HG02571 (cell line): ENCODE data around the gene RPS6KB1.
"Not testable (repeated sequence)": the region's sequence is repeated elsewhere in the genome, so short reads cannot be mapped to it uniquely, and the experiment has no call there.

Experiments
- ATAC-seq: cut with Tn5 transposase; IDR thresholded peaks from one replicate; pipeline ENCODE4 v1.9.1; 2021; ENCODE audit warnings: mild to moderate bottlenecking, moderate library complexity; ENCODE audit not compliant: unreplicated experiment

The RPS6KB1 gene

GRCh38 chr17:59940697-59941096, 47.8 kb downstream of the RPS6KB1 start:
- ATAC-seq: not testable (repeated sequence)

DNA sequence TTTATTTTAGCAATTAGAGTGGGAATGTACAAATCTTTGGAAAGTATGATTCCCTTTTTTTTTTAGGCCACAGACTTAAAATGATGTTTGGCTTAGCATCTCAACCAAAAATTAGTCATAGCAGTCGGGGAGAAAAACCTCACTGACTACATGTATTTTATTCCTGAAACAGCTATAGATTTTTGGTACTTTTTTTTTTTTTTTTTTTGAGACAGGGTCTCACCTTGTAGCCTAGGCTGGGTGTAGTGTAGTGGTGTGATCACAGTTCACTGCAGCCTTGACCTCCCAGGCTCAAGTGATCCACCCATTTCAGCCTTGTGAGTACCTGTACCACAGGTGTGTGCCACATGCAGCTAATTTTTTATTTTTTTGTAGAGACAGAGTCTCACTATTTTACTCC, 48.2 kb downstream of the RPS6KB1 start:
- no peak for ATAC-seq

GRCh38 chr17:59946433-59946832, 53.5 kb downstream of the RPS6KB1 start:
- not testable (repeated sequence) for ATAC-seq

- not testable (repeated sequence) for ATAC-seq
Observed at GRCh38 chr17:59947310-59947709, 54.4 kb downstream of the RPS6KB1 start.

GRCh38 chr17:59950049-59950448, 57.1 kb downstream of the RPS6KB1 start:
- ATAC-seq: no peak

DNA sequence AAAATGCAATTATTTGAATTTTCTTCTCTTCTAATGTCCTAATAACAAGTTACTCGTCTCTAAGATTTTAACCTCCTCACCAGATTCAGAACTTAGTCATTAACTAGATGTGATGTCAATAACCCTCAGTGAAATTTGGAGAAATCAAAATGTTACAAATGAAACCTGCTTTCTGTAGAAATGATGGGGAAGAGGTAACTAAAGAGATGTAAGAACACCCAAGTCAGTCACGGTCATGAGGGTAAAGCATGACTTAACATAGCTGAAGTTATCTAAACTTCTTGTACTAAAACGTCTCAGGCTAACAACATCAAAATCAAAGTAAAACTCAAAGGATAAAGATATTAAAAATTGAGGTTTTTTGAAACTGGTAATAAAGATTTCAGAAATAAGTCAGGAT, 61.9 kb downstream of the RPS6KB1 start:
- ATAC-seq: no peak

DNA sequence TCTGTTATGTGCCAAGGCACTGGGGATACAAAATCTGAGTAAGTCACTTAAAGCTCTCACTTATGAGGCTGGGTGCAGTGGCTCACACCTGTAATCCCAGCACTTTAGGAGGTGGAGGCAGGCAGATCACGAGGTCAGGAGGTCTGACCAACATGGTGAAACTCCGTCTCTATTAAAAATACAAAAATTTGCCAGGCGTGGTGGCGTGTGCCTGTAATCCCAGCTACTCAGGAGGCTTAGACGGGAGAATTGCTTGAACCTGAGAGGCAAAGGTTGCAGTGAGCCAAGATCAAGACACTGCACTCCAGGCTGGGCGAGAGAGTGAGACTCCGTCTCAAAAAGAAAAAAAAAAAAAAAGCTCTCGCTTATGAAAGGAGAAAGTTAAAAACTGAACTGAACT, 66.7 kb downstream of the RPS6KB1 start:
- not testable (repeated sequence) for ATAC-seq

- no peak for ATAC-seq
Observed at GRCh38 chr17:59962739-59963318, 69.9 kb downstream of the RPS6KB1 start.

- peak; percentile 55 for ATAC-seq
Observed at GRCh38 chr17:59963738-59964481, 71.0 kb downstream of the RPS6KB1 start.

DNA sequence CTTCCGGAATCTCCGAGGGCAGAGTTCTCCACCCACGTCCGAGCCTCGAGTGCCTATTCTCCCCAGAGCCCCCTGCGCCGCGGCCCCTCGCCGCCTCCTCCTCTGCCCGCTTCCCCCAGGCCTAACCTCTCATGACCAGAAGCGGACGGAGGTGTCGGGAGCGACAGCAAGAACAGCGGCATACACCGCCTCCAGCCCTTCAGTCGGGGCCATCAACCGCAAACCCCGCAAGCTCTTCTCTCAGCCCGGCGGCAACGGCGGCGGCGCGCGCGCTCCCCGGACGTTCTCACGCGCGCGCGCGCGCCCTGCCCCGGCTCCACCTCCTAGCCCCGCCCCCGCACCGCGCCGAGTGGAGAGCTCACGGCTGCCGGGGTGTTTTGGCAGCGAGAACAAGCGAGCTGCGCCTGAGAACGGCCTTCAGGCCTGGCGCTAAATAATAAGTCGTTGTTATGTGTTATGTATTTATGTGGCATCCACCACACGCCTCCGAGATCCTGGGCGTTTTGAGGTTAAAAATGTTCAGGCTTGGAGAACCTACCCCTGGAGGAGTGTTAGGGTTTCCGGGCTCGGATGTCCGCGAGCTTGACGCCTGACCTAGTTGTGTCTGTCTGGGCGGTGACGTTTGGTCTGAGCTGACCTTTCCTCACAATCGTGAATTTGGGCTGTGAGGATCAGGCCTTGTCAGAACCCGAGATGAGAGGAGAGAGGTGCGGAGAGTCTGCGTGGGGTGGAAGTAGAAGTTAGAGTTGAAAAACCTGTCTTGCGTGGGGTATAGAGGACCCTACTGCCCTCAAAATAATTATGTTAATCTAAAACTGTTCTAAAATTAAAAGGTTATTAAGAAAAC, 71.8 kb downstream of the RPS6KB1 start, which contains the start of gene RNFT1:
TSS of gene RNFT1 (minus strand) at position 259 of the 847 bp plus-strand sequence. CDS start at position 182, 77 bp downstream.
- peak; percentile 70 for ATAC-seq

DNA sequence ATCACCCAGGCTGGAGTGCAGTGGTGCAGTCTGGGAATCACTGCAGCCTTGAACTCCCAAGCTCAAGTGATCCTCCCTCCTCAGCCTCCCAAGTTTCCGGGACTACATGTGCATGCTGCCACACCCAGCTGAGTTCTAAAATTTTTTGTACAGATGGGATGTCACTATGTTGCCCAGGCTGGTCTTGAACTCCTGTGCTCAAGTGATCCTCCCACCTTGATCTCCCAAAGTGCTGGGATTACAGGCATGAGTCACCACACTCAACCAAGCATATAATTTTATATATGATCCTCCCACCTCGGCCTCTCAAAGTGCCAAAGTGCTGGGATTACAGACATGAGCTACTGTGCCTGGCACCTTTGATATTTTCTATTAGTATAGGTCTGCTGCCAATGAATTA, 78.8 kb downstream of the RPS6KB1 start:
- ATAC-seq: not testable (repeated sequence)

DNA sequence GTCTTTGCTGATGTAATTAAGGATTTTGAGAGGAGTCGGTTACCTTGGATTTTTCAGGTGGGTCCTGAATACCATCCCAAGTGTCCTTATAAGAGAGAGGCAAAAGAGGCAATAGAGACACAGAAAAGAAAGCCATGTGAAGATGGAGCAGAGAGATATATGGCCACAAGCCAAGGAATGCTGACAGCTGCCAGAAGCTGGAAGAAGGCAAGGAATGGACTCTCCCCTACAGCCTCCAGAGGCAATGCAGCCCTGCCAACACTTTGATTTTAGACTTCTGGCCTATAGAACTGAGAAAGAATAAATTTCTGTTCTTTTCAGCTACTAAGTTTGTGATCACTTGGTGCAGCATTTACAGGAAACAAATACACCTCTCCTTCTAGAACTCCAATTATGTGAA, 79.9 kb downstream of the RPS6KB1 start:
- no peak for ATAC-seq

- ATAC-seq: not testable (repeated sequence)
Observed at GRCh38 chr17:59973483-59973882, 80.6 kb downstream of the RPS6KB1 start.

- ATAC-seq: not testable (repeated sequence)
Observed at GRCh38 chr17:59975166-59975565, 82.2 kb downstream of the RPS6KB1 start.

DNA sequence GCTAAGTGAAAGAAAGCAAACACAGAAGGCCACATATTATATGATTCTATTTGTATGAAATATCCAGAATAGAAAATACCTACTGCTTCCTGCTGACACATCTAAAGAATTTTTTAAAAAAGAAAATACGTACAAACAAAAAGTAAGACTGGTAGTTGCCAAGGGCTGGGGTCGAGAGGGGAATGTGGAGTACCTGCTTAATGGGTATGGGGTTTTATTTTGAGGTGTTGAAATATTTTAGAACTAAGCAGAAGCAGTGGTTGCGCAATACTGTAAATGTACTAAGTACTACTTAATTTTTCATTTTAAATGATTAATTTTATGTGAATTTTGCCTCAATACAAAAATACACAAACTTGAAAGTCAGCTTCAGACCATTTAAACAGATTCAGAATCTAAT, 103.7 kb downstream of the RPS6KB1 start:
- not testable (repeated sequence) for ATAC-seq
